GM12878 (cell line): Measurements from ENCODE around the gene HUS1. TPM values are rescaled to one million over a fixed set of nuclear protein-coding genes. Genes with fewer than 3 reads are reported as not detected.

Experiments used
- ATAC-seq: fragments of 200-7000 bp; cut with Tn5 transposase; 3 replicates; pipeline ENCODE4 v1.9.1; 2020; ENCODE audit warnings: mild to moderate bottlenecking, moderate library complexity
- BruUV-seq: library from RNA; stranded (reverse); fragments of 400-500 nt; replicated peaks from 2 replicates; lab custom pipeline; 2021; lab: Mats Ljungman, UMichigan
- CTCF ChIA-PET: fragments of 300-600 bp; sonication (Branson Sonifier 250); formaldehyde crosslinking; extraction: SDS; loops from one replicate; lab custom pipeline; 2021; ENCODE audit warnings: inconsistent platforms; lab: Yijun Ruan, JAX
- POLR2A ChIA-PET: fragments of 350-600 bp; formaldehyde crosslinking; extraction: SDS; loops from one replicate; lab custom pipeline; 2021; ENCODE audit warnings: inconsistent platforms; lab: Charles Lee
- RAD21 ChIA-PET: fragments of 300-600 bp; sonication (Branson Sonifier 250); formaldehyde crosslinking; loops from one replicate; lab custom pipeline; 2023; ENCODE audit warnings: antibody characterized with exemption; ENCODE audit not compliant: unreplicated experiment; lab: Charles Lee
- SMC1A ChIA-PET: fragments of 300-600 bp; sonication (Branson Sonifier 250); formaldehyde crosslinking; loops from one replicate; lab custom pipeline; 2023; ENCODE audit not compliant: unreplicated experiment, uncharacterized antibody; lab: Charles Lee
- DNase-seq: peaks from one replicate; pipeline ENCODE4 v3.0.0-alpha.2; 2011; ENCODE audit warnings: low read depth, low spot score
- FAIRE-seq: peaks from 3 replicates; lab custom pipeline; 2011; peaks lifted over from hg19 to GRCh38; lab: Jason Lieb, UNC
- H2AFZ ChIP-seq: 2 replicates; pipeline ENCODE4 v1.6.0; 2011; ENCODE audit warnings: low read depth, low read length, control low read depth; ENCODE audit not compliant: control insufficient read depth
- H3K27ac ChIP-seq: 2 replicates; pipeline ENCODE4 v1.5.1; 2011; ENCODE audit warnings: control low read depth; ENCODE audit not compliant: control insufficient read depth, insufficient read depth
- H3K27me3 ChIP-seq, 2 experiments: replicated peaks in 1 of 2; 2 replicates each; pipeline versions ENCODE4 v1.6.0 to v1.6.1; 2011; ENCODE audit warnings: low read length in 1 of 2; ENCODE audit not compliant: control insufficient read depth in 2 of 2, insufficient read depth in 2 of 2
- H3K36me3 ChIP-seq, 2 experiments: 2 replicates each; pipeline ENCODE4 v1.5.1; 2011; ENCODE audit warnings: low read length in 1 of 2; ENCODE audit not compliant: control insufficient read depth in 2 of 2, insufficient read depth in 2 of 2
- H3K4me1 ChIP-seq: 2 replicates; pipeline ENCODE4 v1.6.1; 2011; ENCODE audit warnings: mild to moderate bottlenecking, low read length, moderate library complexity, mixed read lengths; ENCODE audit not compliant: control insufficient read depth, insufficient read depth
- H3K4me2 ChIP-seq: 2 replicates; pipeline ENCODE4 v1.6.0; 2011; ENCODE audit warnings: control low read depth; ENCODE audit not compliant: control insufficient read depth, insufficient read depth
- H3K4me3 ChIP-seq: fragments of 200-600 bp; sonication (generic); 2 replicates; pipeline ENCODE4 v1.5.1; 2016
- H3K79me2 ChIP-seq: 2 replicates; pipeline ENCODE4 v1.6.0; 2011; ENCODE audit warnings: low read length; ENCODE audit not compliant: control insufficient read depth, insufficient read depth
- H3K9ac ChIP-seq: 2 replicates; pipeline ENCODE4 v1.8.0; 2011; ENCODE audit warnings: low read length, control low read depth, mixed read lengths; ENCODE audit not compliant: control insufficient read depth, insufficient read depth
- H3K9me3 ChIP-seq: replicated peaks from 3 replicates; pipeline ENCODE4 v1.5.1; 2011; ENCODE audit warnings: mild to moderate bottlenecking, low read length; ENCODE audit not compliant: control insufficient read depth, insufficient read depth
- H4K20me1 ChIP-seq: 2 replicates; pipeline ENCODE4 v1.6.0; 2011; ENCODE audit not compliant: control insufficient read depth, insufficient read depth
- BCL11A ChIP-seq: IDR thresholded peaks from 2 replicates; pipeline ENCODE4 v1.6.1; 2011; ENCODE audit warnings: low read depth, low read length
- DPF2 ChIP-seq: fragments of 450-650 bp; IDR thresholded peaks from 2 replicates; pipeline ENCODE4 v1.6.1; 2017; ENCODE audit warnings: mild to moderate bottlenecking
- ESRRA ChIP-seq: IDR thresholded peaks from 2 replicates; pipeline ENCODE4 v1.6.1; 2012; ENCODE audit warnings: mild to moderate bottlenecking, low read length, improper control_type of control experiment
- FOS ChIP-seq: IDR thresholded peaks from 3 replicates; pipeline ENCODE4 v1.6.1; 2011; ENCODE audit warnings: borderline replicate concordance; ENCODE audit not compliant: insufficient read length; ENCODE audit errors: extremely low read depth
- GATAD2B ChIP-seq: fragments of 450-650 bp; conservative IDR thresholded peaks from 2 replicates; pipeline ENCODE4 v1.6.1; 2017; ENCODE audit warnings: low read depth, mild to moderate bottlenecking, moderate library complexity
- IRF4 ChIP-seq: IDR thresholded peaks from 2 replicates; pipeline ENCODE4 v1.6.1; 2011; ENCODE audit warnings: low read depth, low read length
- LARP7 ChIP-seq: fragments of 450-650 bp; IDR thresholded peaks from 2 replicates; pipeline ENCODE4 v1.6.1; 2017; ENCODE audit warnings: mild to moderate bottlenecking
- MTA3 ChIP-seq: IDR thresholded peaks from 2 replicates; pipeline ENCODE4 v1.6.1; 2012; ENCODE audit warnings: low read length, inconsistent platforms, borderline replicate concordance
- NBN ChIP-seq: fragments of 450-650 bp; IDR thresholded peaks from 2 replicates; pipeline ENCODE4 v1.6.1; 2016
- NR2C1 ChIP-seq: fragments of 450-650 bp; IDR thresholded peaks from 2 replicates; pipeline ENCODE4 v1.6.1; 2017; ENCODE audit warnings: antibody characterized with exemption, mild to moderate bottlenecking, moderate library complexity
- SIN3A ChIP-seq: IDR thresholded peaks from 2 replicates; pipeline ENCODE4 v1.6.1; 2012; ENCODE audit warnings: low read depth, low read length, improper control_type of control experiment
- SRF ChIP-seq, 2 experiments: IDR thresholded peaks; 2 replicates each; pipeline ENCODE4 v1.6.1; 2011; ENCODE audit warnings: low read depth in 2 of 2, low read length in 2 of 2, mild to moderate bottlenecking in 1 of 2, moderate library complexity in 1 of 2
- TCF7 ChIP-seq: IDR thresholded peaks from 2 replicates; pipeline ENCODE4 v1.6.1; 2014; ENCODE audit warnings: antibody characterized with exemption, borderline replicate concordance
- ZBED1 ChIP-seq: IDR thresholded peaks from 2 replicates; pipeline ENCODE4 v1.6.1; 2016; ENCODE audit warnings: borderline replicate concordance
- WGBS: methylation state at CpG from one replicate; pipeline ENCODE4 v1.1.6; 2016; ENCODE audit warnings: low lambda C conversion rate; ENCODE audit not compliant: insufficient replicate concordance, insufficient coverage; ENCODE audit errors: missing lambda C conversion rate; 5-methylcytosine and 5-hydroxymethylcytosine counted together
- in situ Hi-C: fragments of 300-500 bp; cut with MboI; formaldehyde crosslinking; loops from 9 replicates; pipeline ENCODE4 v1.14.3; 2018; ENCODE audit warnings: mixed read lengths
- intact Hi-C: fragments of 100-400 bp; cut with micrococcal nuclease; formaldehyde crosslinking; loops from one replicate; pipeline ENCODE4 v1.14.2; 2022; ENCODE audit not compliant: unreplicated experiment
- polyA plus RNA-seq, 11 experiments: library from polyadenylated mRNA; depleted of rRNA in 4 of 11; unstranded in 6 of 11; stranded (reverse) in 5 of 11; fragments of >200 nt; fragmentation: Nextera tagmentation in 4 of 11; fragmentation: Illumina TruSeq in 1 of 11; extraction: Ambion mirVana in 4 of 11; extraction: Trizol in 1 of 11; gene quantifications; 1 replicate in 1 of 11; 2 replicates in 10 of 11; pipeline versions ENCODE4 v1.2.1 to v1.2.3, GENCODE V29; 2011 to 2016; ENCODE audit warnings: inconsistent platforms in 2 of 11, missing spikeins in 2 of 11, low read depth in 1 of 11
- total RNA-seq, 4 experiments: library from RNA; depleted of rRNA in 3 of 4; stranded (reverse); fragments of >200 nt in 3 of 4; fragmentation: Illumina TruSeq in 1 of 4; extraction: Trizol in 1 of 4; gene quantifications; 2 replicates each; pipeline versions ENCODE4 v1.2.1 to v1.2.3, GENCODE V29; 2013 to 2021

The HUS1 gene
- total and polyA plus RNA-seq, 10 of the 15 experiments (the other 5 are each of a cell fraction or from before 2014, with no cell fraction given): 10.4 to 35.5 (median 22.6) TPM

DNA sequence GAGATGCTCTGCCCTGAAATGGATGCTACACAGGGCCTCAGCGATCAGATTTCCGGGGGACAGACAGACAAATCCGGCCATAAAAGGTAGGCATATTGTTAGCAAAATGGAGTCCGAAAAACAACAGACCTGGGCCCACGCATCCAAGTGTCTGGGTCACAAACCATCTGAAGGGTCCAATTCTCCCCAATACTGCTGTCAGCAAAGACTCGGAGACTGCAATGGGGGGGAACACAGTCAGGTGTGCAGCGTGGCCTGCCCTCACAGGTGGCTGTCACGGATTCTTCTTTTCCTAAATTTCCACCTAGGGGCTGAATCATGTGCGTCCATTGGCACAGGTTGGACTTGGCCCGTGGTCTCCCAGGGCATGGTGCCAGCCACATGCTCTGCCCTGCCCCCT lies 44.1 kb downstream of the HUS1 start:
- no peak for TF ChIP-seq MTA3
- no peak for TF ChIP-seq SIN3A
- TF ChIP-seq NR2C1: no peak
- TF ChIP-seq TCF7: no peak
- no peak for TF ChIP-seq ZBED1
- no peak for TF ChIP-seq DPF2
- TF ChIP-seq GATAD2B: no peak
- TF ChIP-seq BCL11A: no peak
- TF ChIP-seq IRF4: no peak
- TF ChIP-seq LARP7: no peak
- no peak for TF ChIP-seq NBN
- TF ChIP-seq SRF (IDR thresholded peaks at IDR 0.05; ENCODE audit: low read depth in 2 of 2, low read length in 2 of 2): no peak
- TF ChIP-seq FOS: no peak
- no peak for TF ChIP-seq ESRRA
- TF ChIP-seq, all 136 proteins: peak for 0
- POLR2A ChIA-PET: no interaction called here
- DNase-seq (no peak), ATAC-seq (no peak), FAIRE-seq (no peak)
- intact Hi-C loops (loop anchor here (5.0 kb wide), 1 partner anchor 322 kb away; no protein-coding TSS in a partner anchor), in situ Hi-C loops (loop anchor here (25.0 kb wide), 1 partner anchor 1827 kb away; the partner anchor contains the start of gene VWC2)
- CTCF ChIA-PET: interaction anchor here (2.3 kb wide), 1 partner anchor 175 kb away, joined by 8 read pairs; no protein-coding TSS in a partner anchor
- Histone ChIP-seq H3K27me3 (peaks cover 0 to 1% of the 10 kb centered on the region in 2 experiments; a peak in 1 of 4 replicates), H3K79me2 (no peaks in the 10 kb centered on the region), H3K4me1 (peaks cover 28% of the 10 kb centered on the region), H3K4me3 (no peak overlapping the region), H3K4me2 (no peak overlapping the region), H2AFZ (no peak overlapping the region), H3K27ac (no peak overlapping the region), H3K9me3 (no peaks in the 10 kb centered on the region), H3K36me3 (no peaks in the 10 kb centered on the region), H3K9ac (no peak overlapping the region), H4K20me1 (no peaks in the 10 kb centered on the region)
- BruUV-seq: no TSS peak
- 86% methylated on average over 10 of the region's 10 CpGs for WGBS
- RAD21 ChIA-PET: no interaction called here
- SMC1A ChIA-PET: no interaction called here
